GM19238 (cell line): ENCODE measurements around the gene LDB3.
"Not testable (repeated sequence)": the region's sequence is repeated elsewhere in the genome, so short reads cannot be mapped to it uniquely, and the experiment has no call there.

Experiments used
- DNase-seq: peaks from one replicate; pipeline ENCODE4 v3.0.0; 2011; ENCODE audit warnings: low spot score; ENCODE audit not compliant: insufficient read length

LDB3 gene

GRCh38 chr10:86668297-86669165 is at the start of gene LDB3:
LDB3 (plus strand) TSS chr10:86668511; CDS start chr10:86668692, 181 bp downstream.
- DNase-seq: peak; percentile 53

GRCh38 chr10:86628311-86628710 is 40.0 kb upstream of the LDB3 start:
- DNase-seq: no peak

GRCh38 chr10:86630079-86630478 is 38.2 kb upstream of the LDB3 start:
- no peak for DNase-seq

GRCh38 chr10:86632009-86632800 is 36.1 kb upstream of the LDB3 start:
- no peak for DNase-seq

GRCh38 chr10:86632951-86633350 is 35.4 kb upstream of the LDB3 start:
- DNase-seq: no peak

GRCh38 chr10:86635402-86635801 is 32.9 kb upstream of the LDB3 start:
- no peak for DNase-seq

GRCh38 chr10:86636311-86636710 is 32.0 kb upstream of the LDB3 start:
- DNase-seq: no peak

- DNase-seq: no peak
Measured at GRCh38 chr10:86642021-86642420, 26.3 kb upstream of the LDB3 start.

GRCh38 chr10:86642499-86642898 is 25.8 kb upstream of the LDB3 start:
- DNase-seq: no peak

- no peak for DNase-seq
Measured at GRCh38 chr10:86644152-86644793, 24.0 kb upstream of the LDB3 start.

GRCh38 chr10:86644794-86645445 is 23.4 kb upstream of the LDB3 start:
- no peak for DNase-seq

- not testable (repeated sequence) for DNase-seq
Measured at GRCh38 chr10:86645621-86646165, 22.6 kb upstream of the LDB3 start.

- no peak for DNase-seq
Measured at GRCh38 chr10:86646532-86646931, 21.8 kb upstream of the LDB3 start.

GRCh38 chr10:86646933-86647332 is 21.4 kb upstream of the LDB3 start:
- no peak for DNase-seq

GRCh38 chr10:86647773-86648703 is 20.3 kb upstream of the LDB3 start:
- DNase-seq: no peak

GRCh38 chr10:86648704-86649427 is 19.4 kb upstream of the LDB3 start:
- DNase-seq: no peak

GRCh38 chr10:86649471-86650150 is 18.7 kb upstream of the LDB3 start:
- no peak for DNase-seq

- no peak for DNase-seq
Measured at GRCh38 chr10:86650151-86650550, 18.2 kb upstream of the LDB3 start.

- peak; percentile 0 for DNase-seq
Measured at GRCh38 chr10:86651021-86651471, 17.3 kb upstream of the LDB3 start.
